HG03175 (cell line): ENCODE data around the gene ICAM5.
"Not testable (repeated sequence)": the region's sequence is repeated elsewhere in the genome, so short reads cannot be mapped to it uniquely, and the experiment has no call there.

ENCODE experiments used
- ATAC-seq: cut with Tn5 transposase; IDR thresholded peaks from one replicate; pipeline ENCODE4 v1.9.1; 2021; ENCODE audit warnings: mild to moderate bottlenecking, moderate library complexity; ENCODE audit not compliant: unreplicated experiment

Gene ICAM5

GRCh38 chr19:10318807-10319682, 29.3 kb downstream of the ICAM5 start:
- ATAC-seq: no peak

- no peak for ATAC-seq
These were observed 31.1 kb downstream of the ICAM5 start for GRCh38 chr19:10320602-10321416.

GRCh38 chr19:10321417-10321797, 31.7 kb downstream of the ICAM5 start:
- no peak for ATAC-seq

GRCh38 chr19:10321874-10322835, 32.4 kb downstream of the ICAM5 start:
- ATAC-seq: no peak

GRCh38 chr19:10325732-10326131, 36.0 kb downstream of the ICAM5 start:
- ATAC-seq: no peak

GRCh38 chr19:10327793-10328192, 38.0 kb downstream of the ICAM5 start:
- ATAC-seq: no peak

- ATAC-seq: no peak
These were observed 39.0 kb downstream of the ICAM5 start for GRCh38 chr19:10328558-10329429.

GRCh38 chr19:10329555-10329954, 39.8 kb downstream of the ICAM5 start:
- no peak for ATAC-seq

- peak; percentile 5 for ATAC-seq
These were observed 42.6 kb downstream of the ICAM5 start for GRCh38 chr19:10332158-10332964.

GRCh38 chr19:10332965-10333757, 43.4 kb downstream of the ICAM5 start, which contains the start of gene RAVER1:
RAVER1 (minus strand) TSS chr19:10333529; CDS start chr19:10333507, 22 bp downstream.
- peak; percentile 85 for ATAC-seq

- no peak for ATAC-seq
These were observed 44.2 kb downstream of the ICAM5 start for GRCh38 chr19:10333758-10334587.

- ATAC-seq: no peak
These were observed 45.0 kb downstream of the ICAM5 start for GRCh38 chr19:10334588-10335351.

GRCh38 chr19:10335352-10335985, 45.7 kb downstream of the ICAM5 start:
- no peak for ATAC-seq

- ATAC-seq: not testable (repeated sequence)
These were observed 47.0 kb downstream of the ICAM5 start for GRCh38 chr19:10336725-10337124.

- ATAC-seq: no peak
These were observed 49.2 kb downstream of the ICAM5 start for GRCh38 chr19:10338940-10339339.

- ATAC-seq: peak; percentile 51
These were observed 49.7 kb downstream of the ICAM5 start, which contains the start of gene ICAM3 for GRCh38 chr19:10339380-10339960. ICAM3 (minus strand) TSS chr19:10339624; CDS start chr19:10339614, 10 bp downstream.
